ENCODE measurements around the gene KCNG2.
"Not testable (repeated sequence)": the region's sequence is repeated elsewhere in the genome, so short reads cannot be mapped to it uniquely, and the experiment has no call there.

Gene KCNG2

GRCh38 chr18:79855147-79855933 lies 57.6 kb downstream of the KCNG2 start:
- no peak for DNase-seq (ENCODE audit: low read depth)

GRCh38 chr18:79856119-79857007 lies 58.6 kb downstream of the KCNG2 start:
- DNase-seq (ENCODE audit: low read depth) = peak; percentile 9

GRCh38 chr18:79857082-79857671 lies 59.4 kb downstream of the KCNG2 start:
- peak; percentile 14 for DNase-seq (ENCODE audit: low read depth)

- DNase-seq (ENCODE audit: low read depth) = no peak
Measured at GRCh38 chr18:79859314-79859713, 61.6 kb downstream of the KCNG2 start.

- no peak for DNase-seq (ENCODE audit: low read depth)
Measured at GRCh38 chr18:79861687-79862086, 63.9 kb downstream of the KCNG2 start.

GRCh38 chr18:79862562-79862961 lies 64.8 kb downstream of the KCNG2 start:
- DNase-seq (ENCODE audit: low read depth) = no peak

GRCh38 chr18:79863161-79864005 lies 65.6 kb downstream of the KCNG2 start:
- no peak for DNase-seq (ENCODE audit: low read depth)

- no peak for DNase-seq (ENCODE audit: low read depth)
Measured at GRCh38 chr18:79864006-79864725, 66.4 kb downstream of the KCNG2 start.

- DNase-seq (ENCODE audit: low read depth) = not testable (repeated sequence)
Measured at GRCh38 chr18:79864955-79865354, 67.2 kb downstream of the KCNG2 start.

- DNase-seq (ENCODE audit: low read depth) = not testable (repeated sequence)
Measured at GRCh38 chr18:79865951-79866350, 68.2 kb downstream of the KCNG2 start.

- DNase-seq (ENCODE audit: low read depth) = no peak
Measured at GRCh38 chr18:79866889-79867574, 69.3 kb downstream of the KCNG2 start.

- DNase-seq (ENCODE audit: low read depth) = no peak
Measured at GRCh38 chr18:79867666-79868065, 69.9 kb downstream of the KCNG2 start.

- no peak for DNase-seq (ENCODE audit: low read depth)
Measured at GRCh38 chr18:79868168-79868784, 70.5 kb downstream of the KCNG2 start.

- no peak for DNase-seq (ENCODE audit: low read depth)
Measured at GRCh38 chr18:79868811-79869541, 71.2 kb downstream of the KCNG2 start.

GRCh38 chr18:79869591-79870300 lies 72.0 kb downstream of the KCNG2 start:
- no peak for DNase-seq (ENCODE audit: low read depth)

- no peak for DNase-seq (ENCODE audit: low read depth)
Measured at GRCh38 chr18:79870301-79871025, 72.7 kb downstream of the KCNG2 start.

GRCh38 chr18:79871026-79871390 lies 73.3 kb downstream of the KCNG2 start:
- no peak for DNase-seq (ENCODE audit: low read depth)

- DNase-seq (ENCODE audit: low read depth) = no peak
Measured at GRCh38 chr18:79871481-79872091, 73.8 kb downstream of the KCNG2 start.

Data from fibroblast of the conjunctiva (primary cell).